Tibial nerve (tissue), 4 donors: ENCODE data around the gene NAPSA.

Experiments
- EP300 ChIP-seq, 2 donors: sonication (generic); formaldehyde crosslinking; IDR thresholded peaks; one replicate each; pipeline ENCODE4 v1.6.1; 2017; ENCODE audit warnings: antibody characterized with exemption in 2 of 2, mild to moderate bottlenecking in 1 of 2
- POLR2A ChIP-seq, 2 donors: fragments of 450-650 bp; IDR thresholded peaks; one replicate each; pipeline ENCODE4 v1.6.1; 2017; ENCODE audit warnings: antibody characterized with exemption in 2 of 2, mild to moderate bottlenecking in 2 of 2, moderate library complexity in 2 of 2
- TF ChIP-seq, protein P1 (sequence below), 5 experiments: fragments of 200-600 bp in 3 of 5; fragments of 450-650 bp in 2 of 5; sonication (generic) in 3 of 5; IDR thresholded peaks; one replicate each; pipeline ENCODE4 v1.5.1; 2016 to 2019; ENCODE audit warnings: antibody characterized with exemption in 5 of 5, mild to moderate bottlenecking in 3 of 5, moderate library complexity in 2 of 5

DNA sequence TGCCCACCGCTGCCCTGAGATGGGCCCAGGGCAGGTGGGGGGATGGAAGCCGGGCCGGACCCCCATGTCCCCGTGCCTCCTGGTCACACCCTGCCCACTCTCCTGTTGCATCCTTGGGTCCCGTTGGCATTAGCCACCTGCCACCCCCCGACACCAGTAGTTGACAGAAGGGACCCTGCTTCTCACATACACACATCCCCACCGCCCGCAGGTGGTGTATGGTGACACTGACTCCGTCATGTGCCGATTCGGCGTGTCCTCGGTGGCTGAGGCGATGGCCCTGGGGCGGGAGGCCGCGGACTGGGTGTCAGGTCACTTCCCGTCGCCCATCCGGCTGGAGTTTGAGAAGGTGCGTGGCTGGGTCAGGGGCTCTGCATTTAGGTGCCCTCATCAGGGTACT, 48.1 kb upstream of the NAPSA start:
- TF ChIP-seq, protein P1, sequence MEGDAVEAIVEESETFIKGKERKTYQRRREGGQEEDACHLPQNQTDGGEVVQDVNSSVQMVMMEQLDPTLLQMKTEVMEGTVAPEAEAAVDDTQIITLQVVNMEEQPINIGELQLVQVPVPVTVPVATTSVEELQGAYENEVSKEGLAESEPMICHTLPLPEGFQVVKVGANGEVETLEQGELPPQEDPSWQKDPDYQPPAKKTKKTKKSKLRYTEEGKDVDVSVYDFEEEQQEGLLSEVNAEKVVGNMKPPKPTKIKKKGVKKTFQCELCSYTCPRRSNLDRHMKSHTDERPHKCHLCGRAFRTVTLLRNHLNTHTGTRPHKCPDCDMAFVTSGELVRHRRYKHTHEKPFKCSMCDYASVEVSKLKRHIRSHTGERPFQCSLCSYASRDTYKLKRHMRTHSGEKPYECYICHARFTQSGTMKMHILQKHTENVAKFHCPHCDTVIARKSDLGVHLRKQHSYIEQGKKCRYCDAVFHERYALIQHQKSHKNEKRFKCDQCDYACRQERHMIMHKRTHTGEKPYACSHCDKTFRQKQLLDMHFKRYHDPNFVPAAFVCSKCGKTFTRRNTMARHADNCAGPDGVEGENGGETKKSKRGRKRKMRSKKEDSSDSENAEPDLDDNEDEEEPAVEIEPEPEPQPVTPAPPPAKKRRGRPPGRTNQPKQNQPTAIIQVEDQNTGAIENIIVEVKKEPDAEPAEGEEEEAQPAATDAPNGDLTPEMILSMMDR (IDR thresholded peaks at IDR 0.05): no peak
- TF ChIP-seq POLR2A (IDR thresholded peaks at IDR 0.05) (no peak), EP300 (IDR thresholded peaks at IDR 0.05) (no peak)
